HL-60/S4 treated with phorbol 12-myristate 13-acetate at 8.2 ng/mL for 4 days and 3 days (cell line): Measurements from ENCODE around the gene DMXL2.
"Not testable (repeated sequence)": the region's sequence is repeated elsewhere in the genome, so short reads cannot be mapped to it uniquely, and the experiment has no call there.

Experiments
- in situ Hi-C: fragments of 300-500 bp; cut with MboI; formaldehyde crosslinking; loops from 2 replicates; pipeline ENCODE4 v1.15.0; 2022; ENCODE audit warnings: low sequenced_read_pairs

The DMXL2 gene, protein sequence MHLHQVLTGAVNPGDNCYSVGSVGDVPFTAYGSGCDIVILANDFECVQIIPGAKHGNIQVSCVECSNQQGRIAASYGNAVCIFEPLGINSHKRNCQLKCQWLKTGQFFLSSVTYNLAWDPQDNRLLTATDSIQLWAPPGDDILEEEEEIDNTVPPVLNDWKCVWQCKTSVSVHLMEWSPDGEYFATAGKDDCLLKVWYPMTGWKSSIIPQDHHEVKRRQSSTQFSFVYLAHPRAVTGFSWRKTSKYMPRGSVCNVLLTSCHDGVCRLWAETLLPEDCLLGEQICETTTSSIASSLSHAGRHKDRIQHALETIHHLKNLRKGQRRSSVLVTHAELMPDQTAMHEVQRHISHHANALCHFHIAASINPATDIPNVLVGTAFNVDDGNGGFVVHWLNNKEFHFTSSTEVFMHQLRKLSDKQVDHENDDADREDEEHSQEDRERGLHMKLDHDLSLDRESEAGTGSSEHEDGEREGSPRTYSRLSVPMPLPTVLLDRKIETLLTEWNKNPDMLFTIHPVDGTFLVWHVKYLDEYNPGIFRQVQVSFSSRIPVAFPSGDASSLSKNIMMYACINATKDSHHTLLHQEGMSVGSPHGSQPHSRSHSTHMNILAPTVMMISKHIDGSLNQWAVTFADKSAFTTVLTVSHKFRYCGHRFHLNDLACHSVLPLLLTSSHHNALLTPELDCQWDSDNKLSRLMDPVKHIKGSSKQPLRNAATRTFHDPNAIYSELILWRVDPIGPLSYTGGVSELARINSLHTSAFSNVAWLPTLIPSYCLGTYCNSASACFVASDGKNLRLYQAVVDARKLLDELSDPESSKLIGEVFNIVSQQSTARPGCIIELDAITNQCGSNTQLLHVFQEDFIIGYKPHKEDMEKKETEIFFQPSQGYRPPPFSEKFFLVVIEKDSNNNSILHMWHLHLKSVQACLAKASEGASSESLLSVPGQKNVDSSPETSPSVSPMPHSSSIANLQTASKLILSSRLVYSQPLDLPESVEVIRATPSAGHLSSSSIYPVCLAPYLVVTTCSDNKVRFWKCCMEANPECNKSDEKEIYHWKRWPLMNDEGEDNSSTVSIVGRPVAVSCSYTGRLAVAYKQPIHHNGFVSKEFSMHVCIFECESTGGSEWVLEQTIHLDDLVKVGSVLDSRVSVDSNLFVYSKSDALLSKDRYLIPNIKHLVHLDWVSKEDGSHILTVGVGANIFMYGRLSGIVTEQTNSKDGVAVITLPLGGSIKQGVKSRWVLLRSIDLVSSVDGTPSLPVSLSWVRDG (N-terminal part only)

DNA sequence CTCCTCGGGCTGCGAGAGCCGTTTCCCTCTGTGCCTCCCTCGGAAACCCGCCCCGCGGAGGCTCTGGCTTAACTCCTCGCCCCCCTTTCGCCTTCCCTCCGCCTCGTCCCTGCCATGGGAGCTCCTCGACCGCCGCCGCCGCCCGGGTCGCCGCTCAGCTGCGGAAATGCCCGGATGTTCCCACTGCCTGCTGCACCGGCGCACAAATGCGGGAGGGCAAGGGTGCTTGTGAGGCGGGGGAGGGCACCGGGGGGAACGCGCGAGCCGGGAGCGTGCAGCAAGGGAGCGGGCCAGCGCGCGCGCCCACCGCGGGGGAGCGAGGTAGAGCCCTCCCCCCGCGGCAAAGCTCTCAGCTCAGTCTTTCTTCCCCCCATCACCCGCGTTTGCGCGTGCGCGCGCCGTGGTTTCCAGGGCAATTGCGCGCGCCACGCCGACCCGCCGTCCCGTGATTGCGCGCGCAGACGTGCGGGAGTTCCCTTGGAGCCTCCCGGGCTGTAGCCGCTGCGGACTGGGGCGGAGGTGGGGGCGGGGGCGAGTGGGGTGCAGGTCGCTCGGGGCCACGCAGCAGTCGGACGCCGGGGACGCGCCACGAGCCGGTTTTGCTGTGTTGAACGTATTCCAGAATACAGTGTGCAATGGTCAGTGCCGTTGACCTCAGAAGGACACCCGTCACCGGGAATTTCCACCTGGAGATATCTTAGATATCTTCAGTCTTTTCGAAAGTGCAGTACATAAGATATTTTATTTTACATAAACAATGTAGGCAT lies at the start of gene DMXL2:
Gene DMXL2, minus strand, starts transcription at position 168 of the 767 bp plus-strand sequence. CDS start 226 bp downstream, outside the sequence.
- in situ Hi-C loops = no loop called here

GRCh38 chr15:51672155-51672687 lies 49.6 kb upstream of the DMXL2 start:
- in situ Hi-C loops = no loop called here

DNA sequence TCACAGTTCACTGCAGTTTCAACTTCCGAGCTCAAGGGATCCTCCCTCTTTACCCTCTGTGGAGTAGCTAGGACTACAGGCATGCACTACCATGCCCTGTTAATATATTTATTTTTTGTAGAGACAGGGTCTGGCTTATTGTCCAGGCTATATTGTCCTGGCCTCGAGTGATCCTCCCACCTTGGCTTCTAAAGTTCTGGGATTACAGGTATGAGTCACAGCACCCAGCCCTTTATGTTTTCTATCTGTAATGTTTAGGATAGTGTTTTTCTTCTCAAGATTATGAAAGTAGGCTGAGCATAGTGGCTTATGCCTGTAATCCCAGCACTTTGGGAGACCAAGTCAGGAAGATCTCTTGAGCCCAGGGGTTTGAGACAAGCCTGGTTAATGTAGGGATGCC lies 46.8 kb upstream of the DMXL2 start:
- in situ Hi-C loops = no loop called here

DNA sequence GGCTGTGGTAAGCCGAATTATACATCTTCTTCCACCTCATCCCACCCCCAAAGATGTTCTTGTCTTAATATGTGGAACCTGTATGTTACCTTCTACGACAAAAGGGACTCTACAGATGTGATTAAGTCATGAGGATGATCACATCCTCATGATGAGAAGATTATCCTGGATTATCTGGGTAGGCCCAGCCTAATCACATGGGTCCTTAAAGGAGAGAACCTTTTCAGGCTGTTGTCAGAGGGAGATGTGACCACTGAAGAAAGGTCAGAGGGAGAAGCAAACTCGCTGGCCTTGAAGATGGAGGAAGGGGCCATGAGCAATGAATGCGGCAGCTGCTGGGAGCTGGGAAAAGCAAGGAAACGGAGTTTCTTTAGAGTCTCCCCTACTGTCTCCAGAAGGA lies 45.9 kb upstream of the DMXL2 start:
- in situ Hi-C loops = no loop called here

GRCh38 chr15:51667478-51667877 lies 44.9 kb upstream of the DMXL2 start:
- in situ Hi-C loops = no loop called here

GRCh38 chr15:51661072-51661471 lies 38.5 kb upstream of the DMXL2 start:
- in situ Hi-C loops = no loop called here

- in situ Hi-C loops = no loop called here
These were observed 36.1 kb upstream of the DMXL2 start for GRCh38 chr15:51658664-51659063.

DNA sequence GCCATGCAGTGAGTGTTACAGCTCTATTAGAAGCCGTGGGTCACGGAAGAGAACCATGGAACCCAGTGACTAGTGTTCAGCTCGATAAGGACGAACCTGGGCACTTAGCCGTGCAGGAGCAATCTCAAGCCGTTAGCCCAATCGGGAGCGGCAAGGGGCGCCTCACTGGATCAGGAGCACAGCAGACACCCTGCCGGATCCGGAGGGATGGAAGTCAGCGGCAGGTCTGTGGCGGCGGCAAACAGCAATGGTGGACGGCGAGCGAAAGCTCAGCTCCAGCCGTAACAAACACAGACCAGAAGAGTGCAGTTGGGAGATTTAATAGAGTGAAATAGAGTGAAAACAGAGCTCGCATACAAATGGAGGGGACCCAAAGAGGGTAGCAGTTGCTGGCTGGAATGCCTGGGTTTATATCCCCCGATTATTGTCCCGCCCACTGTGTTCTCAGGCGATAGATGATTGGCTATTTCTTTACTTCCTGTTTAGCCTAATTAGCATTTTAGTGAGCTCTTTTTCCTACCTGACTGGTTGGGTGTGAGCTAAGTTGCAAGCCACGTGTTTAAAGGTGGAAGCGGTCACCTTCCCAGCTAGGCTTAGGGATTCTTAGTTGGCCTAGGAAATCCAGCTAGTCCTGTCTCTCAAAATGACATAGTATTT lies 33.0 kb upstream of the DMXL2 start:
- in situ Hi-C loops = not testable (repeated sequence)

GRCh38 chr15:51652084-51652668 lies 29.6 kb upstream of the DMXL2 start:
- in situ Hi-C loops = no loop called here

- in situ Hi-C loops = loop anchor here (10.0 kb wide), 1 partner anchor 125 kb away; no protein-coding TSS in a partner anchor
These were observed 27.3 kb upstream of the DMXL2 start for GRCh38 chr15:51649659-51650521.

- in situ Hi-C loops = loop anchor here (10.0 kb wide), 1 partner anchor 126 kb away; no protein-coding TSS in a partner anchor
These were observed 26.1 kb upstream of the DMXL2 start for GRCh38 chr15:51648643-51649042.

DNA sequence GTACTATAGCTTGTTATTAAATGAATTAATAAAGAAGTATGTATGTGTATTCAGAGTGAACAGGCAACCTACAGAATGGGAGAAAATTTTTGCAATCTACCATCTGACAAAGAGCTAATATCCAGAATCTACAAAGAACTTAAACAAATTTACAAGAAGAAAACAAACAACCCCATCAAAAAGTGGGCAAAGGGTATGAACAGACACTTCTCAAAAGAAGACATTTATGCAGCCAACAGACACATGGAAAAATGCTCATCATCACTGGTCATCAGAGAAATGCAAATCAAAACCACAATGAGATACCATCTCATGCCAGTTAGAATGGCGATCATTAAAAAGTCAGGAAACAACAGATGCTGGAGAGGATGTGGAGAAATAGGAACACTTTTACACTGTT lies 25.5 kb upstream of the DMXL2 start:
- in situ Hi-C loops = loop anchor here (10.0 kb wide), 1 partner anchor 127 kb away; no protein-coding TSS in a partner anchor

DNA sequence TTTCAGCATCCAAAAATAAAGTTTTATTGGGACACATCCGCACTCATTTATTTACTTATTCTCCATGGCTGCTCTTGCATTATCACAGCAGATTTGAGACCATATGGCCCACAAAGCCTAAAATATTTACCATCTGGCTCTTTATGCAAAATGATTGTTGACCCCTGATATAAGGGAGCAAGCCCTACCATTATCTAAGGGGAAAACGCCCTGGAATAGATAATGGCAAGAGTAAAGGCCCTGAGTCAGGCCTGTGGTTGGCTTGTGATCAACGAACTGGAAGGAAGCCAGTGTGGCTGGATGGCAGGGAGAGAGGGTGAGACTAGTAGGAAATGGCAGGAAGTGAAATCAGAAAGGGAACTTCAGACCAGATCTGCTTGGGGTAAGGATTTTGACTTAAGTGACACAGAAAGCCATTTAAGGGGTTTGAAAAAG lies 24.6 kb upstream of the DMXL2 start:
- in situ Hi-C loops = loop anchor here (10.0 kb wide), 1 partner anchor 128 kb away; no protein-coding TSS in a partner anchor

GRCh38 chr15:51642696-51643095 lies 20.1 kb upstream of the DMXL2 start:
- in situ Hi-C loops = loop anchor here (10.0 kb wide), 1 partner anchor 132 kb away; no protein-coding TSS in a partner anchor

GRCh38 chr15:51641490-51642130 lies 19.0 kb upstream of the DMXL2 start:
- in situ Hi-C loops = loop anchor here (10.0 kb wide), 1 partner anchor 133 kb away; no protein-coding TSS in a partner anchor

GRCh38 chr15:51634591-51635198 lies 12.1 kb upstream of the DMXL2 start:
- in situ Hi-C loops = no loop called here

DNA sequence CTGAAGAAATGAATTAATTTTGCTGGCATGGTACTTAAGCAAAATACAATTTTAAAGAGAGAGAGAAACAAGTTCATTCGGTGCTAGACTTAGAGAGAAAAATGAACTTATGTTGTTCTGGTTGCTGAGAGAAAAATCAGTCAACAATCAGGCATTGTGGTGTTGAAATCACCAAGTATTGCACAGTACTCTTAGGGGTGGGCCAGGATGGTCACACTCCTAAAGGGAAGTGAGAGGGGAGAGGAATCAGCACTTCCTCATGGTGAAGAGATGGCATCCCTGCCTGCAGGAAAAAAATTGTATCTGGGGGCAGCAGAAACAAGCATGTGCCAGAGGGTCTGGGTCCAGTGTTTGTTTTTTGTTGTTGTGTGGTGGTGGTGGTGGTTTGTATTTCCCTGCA lies 7.0 kb upstream of the DMXL2 start:
- in situ Hi-C loops = no loop called here
